Measurements from ENCODE around the gene PSKH1. TPM values are rescaled to one million over a fixed set of nuclear protein-coding genes. Genes with fewer than 3 reads are reported as not detected.

PSKH1 gene
- total RNA-seq, 6 donors from 2014 or later, result 21.9 to 36.5 (median 31.5) TPM

DNA sequence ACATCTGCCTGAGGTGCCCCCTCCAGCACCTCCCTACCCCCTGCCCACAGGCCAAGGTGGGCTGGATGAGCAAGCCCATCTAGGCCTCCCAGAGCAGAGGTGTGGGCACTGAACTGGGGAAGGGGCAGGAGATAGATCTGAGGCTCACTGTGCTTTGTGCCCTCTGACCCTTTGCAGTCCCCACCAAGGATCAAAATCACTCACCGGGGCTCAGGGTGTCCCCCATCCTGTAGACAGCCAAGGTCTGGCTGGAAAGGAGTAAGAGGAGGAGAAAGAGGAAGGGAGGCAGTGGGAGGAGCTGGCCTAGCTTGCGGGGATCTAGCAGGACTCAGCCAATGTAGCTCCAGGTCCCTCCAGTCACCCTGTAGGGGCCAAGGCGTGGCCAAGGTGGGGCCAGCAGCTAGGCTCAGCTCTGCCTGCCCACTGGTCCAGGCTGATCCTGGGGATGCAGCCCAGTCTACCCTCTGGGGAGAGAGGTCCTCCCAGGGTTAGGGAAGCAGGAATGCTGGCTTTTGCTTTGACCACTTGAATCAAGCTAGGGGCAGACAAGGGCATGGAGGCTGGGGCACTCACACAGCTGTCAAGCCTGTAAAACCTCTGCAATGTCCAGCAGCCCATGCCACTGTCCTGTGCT, 73.6 kb downstream of the PSKH1 start:
- WGBS, 2 donors, result 20 to 47% methylated on average over 1 to 3 of the region's 3 CpGs
- Histone ChIP-seq H3K9me3 (no peaks in the 10 kb centered on the region), H3K27ac (peak overlapping the region; percentile 90 to 98 (median 96)), H3K27me3 (no peaks in the 10 kb centered on the region), H3K36me3 (peaks cover 0 to 23% (median 14%) of the 10 kb centered on the region in 4 donors), H3K4me1 (peaks cover 42 to 66% (median 51%) of the 10 kb centered on the region in 4 donors), H3K4me3 (peak overlapping the region; percentile 40 to 99 (median 76))
- ATAC-seq (ENCODE audit: low FRiP score in 2 of 2) (peak; percentile 3 to 36), DNase-seq (peak in 1 of 2 donors; percentile 51)
- no peak for TF ChIP-seq POLR2AphosphoS5 (IDR thresholded peaks at IDR 0.05)
- TF ChIP-seq, protein P1, sequence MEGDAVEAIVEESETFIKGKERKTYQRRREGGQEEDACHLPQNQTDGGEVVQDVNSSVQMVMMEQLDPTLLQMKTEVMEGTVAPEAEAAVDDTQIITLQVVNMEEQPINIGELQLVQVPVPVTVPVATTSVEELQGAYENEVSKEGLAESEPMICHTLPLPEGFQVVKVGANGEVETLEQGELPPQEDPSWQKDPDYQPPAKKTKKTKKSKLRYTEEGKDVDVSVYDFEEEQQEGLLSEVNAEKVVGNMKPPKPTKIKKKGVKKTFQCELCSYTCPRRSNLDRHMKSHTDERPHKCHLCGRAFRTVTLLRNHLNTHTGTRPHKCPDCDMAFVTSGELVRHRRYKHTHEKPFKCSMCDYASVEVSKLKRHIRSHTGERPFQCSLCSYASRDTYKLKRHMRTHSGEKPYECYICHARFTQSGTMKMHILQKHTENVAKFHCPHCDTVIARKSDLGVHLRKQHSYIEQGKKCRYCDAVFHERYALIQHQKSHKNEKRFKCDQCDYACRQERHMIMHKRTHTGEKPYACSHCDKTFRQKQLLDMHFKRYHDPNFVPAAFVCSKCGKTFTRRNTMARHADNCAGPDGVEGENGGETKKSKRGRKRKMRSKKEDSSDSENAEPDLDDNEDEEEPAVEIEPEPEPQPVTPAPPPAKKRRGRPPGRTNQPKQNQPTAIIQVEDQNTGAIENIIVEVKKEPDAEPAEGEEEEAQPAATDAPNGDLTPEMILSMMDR (IDR thresholded peaks at IDR 0.05), result no peak
- TF ChIP-seq EP300 (IDR thresholded peaks at IDR 0.05), result no peak
- TF ChIP-seq POLR2A (IDR thresholded peaks at IDR 0.05), result peak in 1 of 4 donors; percentile 15

DNA sequence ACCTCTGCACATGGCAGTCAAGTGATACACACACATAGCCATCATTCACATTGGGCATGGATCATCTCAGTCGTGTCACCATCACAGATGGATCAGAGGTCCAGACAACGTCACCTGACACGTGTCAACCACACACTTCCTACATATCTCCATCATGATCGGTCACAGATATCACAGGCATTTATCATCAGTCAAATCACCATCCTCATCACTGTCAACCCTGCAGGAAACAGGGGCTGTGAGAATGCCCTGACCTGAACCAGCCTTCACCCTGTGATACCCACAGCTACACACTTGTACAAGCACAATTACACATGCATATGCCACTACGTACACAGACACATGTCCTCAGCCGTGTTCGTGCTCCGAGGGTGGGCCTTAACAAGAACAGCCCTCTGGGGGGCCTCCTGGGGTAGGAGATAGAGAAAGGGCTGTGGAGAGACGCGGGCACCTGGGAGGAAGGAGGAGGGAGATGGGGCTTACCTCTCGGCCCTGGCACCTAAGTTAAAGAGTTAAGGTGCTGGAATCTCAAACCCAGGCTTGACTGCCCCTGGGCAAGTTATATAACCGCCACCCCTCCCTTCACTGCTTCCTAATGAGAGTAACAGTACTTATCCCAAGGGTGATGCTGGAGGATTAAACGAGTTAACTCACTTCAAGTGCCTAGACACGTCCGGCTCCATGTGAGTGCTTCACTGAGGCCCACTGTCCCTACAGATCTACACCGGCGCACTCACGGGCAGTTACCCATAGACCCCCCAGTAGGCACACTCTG, 74.3 kb downstream of the PSKH1 start:
- no peak for DNase-seq
- ATAC-seq (ENCODE audit: low FRiP score in 2 of 2), result peak in 1 of 2 donors; percentile 1
- no peak for TF ChIP-seq EP300 (IDR thresholded peaks at IDR 0.05)
- peak in 1 of 2 donors; percentile 29 for TF ChIP-seq POLR2AphosphoS5 (IDR thresholded peaks at IDR 0.05)
- Histone ChIP-seq H3K4me3 (peak overlapping the region; percentile 40 to 99 (median 76)), H3K27me3 (no peaks in the 10 kb centered on the region), H3K9me3 (no peaks in the 10 kb centered on the region), H3K4me1 (peaks cover 36 to 59% (median 44%) of the 10 kb centered on the region in 4 donors), H3K36me3 (peaks cover 0 to 16% (median 7%) of the 10 kb centered on the region in 4 donors), H3K27ac (peak overlapping the region; percentile 90 to 98 (median 96))
- 6 to 25% methylated on average over 12 to 18 of the region's 18 CpGs for WGBS, 2 donors

GRCh38 chr16:67967958-67968399, 74.9 kb downstream of the PSKH1 start:
- H3K36me3 ChIP-seq, result peaks cover 0 to 10% (median 2%) of the 10 kb centered on the region in 4 donors
- 0% methylated on average over 17 to 38 of the region's 45 CpGs for WGBS, 2 donors
- peak in 1 of 2 donors; percentile 92 for DNase-seq
- H3K4me3 ChIP-seq, result peak overlapping the region; percentile 40 to 99 (median 76)
- H3K27ac ChIP-seq, result peak overlapping the region; percentile 90 to 98 (median 96)
- TF ChIP-seq EP300 (IDR thresholded peaks at IDR 0.05), result no peak
- TF ChIP-seq POLR2AphosphoS5 (IDR thresholded peaks at IDR 0.05), result no peak
- TF ChIP-seq, protein P1 (IDR thresholded peaks at IDR 0.05), result no peak
- TF ChIP-seq POLR2A (IDR thresholded peaks at IDR 0.05), result no peak
- no peaks in the 10 kb centered on the region for H3K27me3 ChIP-seq
- peak in 1 of 2 donors; percentile 64 for ATAC-seq (ENCODE audit: low FRiP score in 2 of 2)
- peaks cover 32 to 53% (median 43%) of the 10 kb centered on the region in 4 donors for H3K4me1 ChIP-seq
- no peaks in the 10 kb centered on the region for H3K9me3 ChIP-seq

GRCh38 chr16:67968400-67969253, 75.6 kb downstream of the PSKH1 start, which contains the start of gene SLC12A4:
TSS of gene SLC12A4 (minus strand) at chr16:67968637. CDS start at chr16:67968553, 84 bp downstream.
- WGBS, 2 donors, result 1% methylated on average over 16 to 25 of the region's 78 CpGs
- Histone ChIP-seq H3K4me1 (peaks cover 26 to 47% (median 37%) of the 10 kb centered on the region in 4 donors), H3K9me3 (no peaks in the 10 kb centered on the region), H3K4me3 (peak within 1 kb of the TSS; percentile 49 to 99 (median 76)), H3K27me3 (no peaks in the 10 kb centered on the region), H3K36me3 (peaks cover 0 to 4% (median 0%) of the 10 kb centered on the region in 4 donors), H3K27ac (peak within 1 kb of the TSS; percentile 90 to 98 (median 96))
- DNase-seq, result peak; percentile 89 to 97
- TF ChIP-seq, protein P1 (IDR thresholded peaks at IDR 0.05), result peak in 2 of 6 experiments; percentile 12 to 15
- TF ChIP-seq POLR2AphosphoS5 (IDR thresholded peaks at IDR 0.05) (peak; percentile 67 to 89), EP300 (IDR thresholded peaks at IDR 0.05) (peak in 1 of 4 donors; percentile 32), POLR2A (IDR thresholded peaks at IDR 0.05) (peak in 3 of 4 donors; percentile 91 to 97 (median 94))
- peak; percentile 92 to 97 for ATAC-seq (ENCODE audit: low FRiP score in 2 of 2)
